Anterior cingulate cortex (tissue), 58 donors: Measurements from ENCODE around the gene G3BP1.
"Not testable (repeated sequence)": the region's sequence is repeated elsewhere in the genome, so short reads cannot be mapped to it uniquely, and the experiment has no call there.

ENCODE experiments used
- DNase-seq, 58 donors: peaks; one replicate each; lab custom pipeline; 2025; lab: John Stamatoyannopoulos, UW

Gene G3BP1

DNA sequence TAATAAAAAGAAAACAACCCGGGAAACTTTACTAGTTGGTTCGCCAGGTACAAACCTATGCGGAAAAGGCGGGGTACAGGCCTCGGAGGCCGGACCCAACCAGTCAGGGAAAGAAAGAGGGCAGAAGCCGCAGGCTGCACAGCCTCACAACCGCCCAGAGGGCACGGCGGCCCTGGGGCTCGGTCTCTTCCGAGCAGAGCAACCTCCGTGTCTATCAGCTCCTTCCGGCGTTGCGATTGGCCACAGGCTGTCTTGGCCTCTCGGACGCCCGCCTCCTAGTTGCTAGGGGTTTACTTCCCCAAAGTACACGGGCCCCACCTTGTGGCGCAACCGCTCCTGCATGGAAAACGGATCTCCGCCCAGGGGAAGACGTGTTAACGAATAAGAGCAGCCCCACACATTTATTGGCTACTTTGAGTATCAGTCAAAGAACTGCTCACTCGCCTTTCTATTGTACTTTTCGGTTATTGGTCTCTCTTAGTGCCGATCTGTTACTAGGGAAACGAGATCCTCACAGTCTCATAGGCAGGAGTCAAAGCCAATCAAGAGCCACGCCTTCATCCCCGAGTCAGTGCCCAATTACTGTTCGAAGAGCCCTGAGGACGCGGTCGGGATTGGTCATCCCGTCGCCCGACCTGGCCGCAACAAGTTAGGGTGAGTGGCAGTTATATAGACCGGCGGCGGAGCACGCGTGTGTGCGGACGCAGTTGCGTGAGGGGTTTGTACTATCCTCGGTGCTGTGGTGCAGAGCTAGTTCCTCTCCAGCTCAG lies at the start of gene G3BP1:
Gene G3BP1 (plus strand): TSS at position 696 of the 770 bp plus-strand sequence. CDS start 14,667 bp downstream, outside the sequence.
- peak; percentile 94 to 100 (median 100) for DNase-seq

DNA sequence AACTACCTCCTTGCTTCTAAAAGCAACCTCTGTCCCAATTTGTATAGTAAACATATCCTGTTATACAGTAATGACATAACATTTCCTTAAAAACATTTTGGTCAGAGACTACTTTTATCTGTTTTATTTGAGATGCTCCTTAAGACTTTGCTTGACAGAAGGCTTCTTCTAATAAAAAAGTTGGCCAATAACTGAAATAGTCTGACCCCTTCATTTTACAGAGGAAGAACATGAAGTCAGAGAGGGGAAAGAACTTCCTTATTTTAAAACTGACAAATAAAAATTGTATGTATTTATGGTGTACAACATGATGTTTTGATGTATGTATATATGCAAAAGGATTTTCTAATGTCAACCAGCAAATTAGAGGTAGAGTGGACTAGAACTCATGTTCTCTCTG lies 49.2 kb upstream of the G3BP1 start:
- no peak for DNase-seq

GRCh38 chr5:151724360-151724759 lies 47.4 kb upstream of the G3BP1 start:
- DNase-seq, result peak in 36 of 58 donors; percentile 6 to 80 (median 38)

- DNase-seq, result not testable (repeated sequence)
Observed at GRCh38 chr5:151729597-151729996, 42.2 kb upstream of the G3BP1 start.

DNA sequence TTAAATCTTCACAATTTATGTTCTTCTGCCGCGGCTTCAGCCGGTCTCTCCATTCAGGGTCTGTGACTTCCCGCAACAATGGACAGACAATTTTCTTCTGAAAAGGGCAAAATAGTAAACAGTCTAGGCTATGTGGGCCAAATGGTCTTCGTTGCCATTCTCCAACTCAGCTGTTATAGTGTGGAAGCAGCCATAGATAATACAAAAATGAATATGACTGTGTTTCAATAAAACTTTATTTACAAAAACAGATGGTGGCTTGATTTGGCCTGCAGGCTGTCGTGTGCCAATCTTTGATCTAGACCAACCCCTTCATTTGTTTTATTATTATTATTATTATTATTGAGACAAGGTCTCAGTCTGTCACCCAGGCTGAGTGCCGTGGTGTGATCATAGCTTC lies 41.4 kb upstream of the G3BP1 start:
- DNase-seq, result no peak

- no peak for DNase-seq
Observed at GRCh38 chr5:151733358-151734063, 38.2 kb upstream of the G3BP1 start.

DNA sequence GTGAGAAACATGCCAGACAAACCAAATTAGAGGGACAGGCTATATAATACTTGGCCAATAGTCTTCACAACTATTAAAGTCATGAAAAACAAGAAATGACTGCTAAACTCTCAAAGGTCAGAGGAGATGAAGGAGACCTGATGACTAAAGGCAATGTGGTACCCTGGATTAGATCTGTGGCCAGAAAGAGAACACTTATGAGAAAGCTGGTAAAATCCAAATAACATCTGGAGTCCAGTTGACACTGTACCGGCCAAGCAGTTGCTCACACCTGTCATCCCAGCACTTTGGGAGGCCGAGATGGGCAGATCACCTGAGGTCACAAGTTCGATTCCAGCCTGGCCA lies 37.7 kb upstream of the G3BP1 start:
- DNase-seq, result no peak

- DNase-seq, result no peak
Observed at GRCh38 chr5:151735646-151736045, 36.1 kb upstream of the G3BP1 start.

- DNase-seq, result no peak
Observed at GRCh38 chr5:151737431-151737830, 34.3 kb upstream of the G3BP1 start.

DNA sequence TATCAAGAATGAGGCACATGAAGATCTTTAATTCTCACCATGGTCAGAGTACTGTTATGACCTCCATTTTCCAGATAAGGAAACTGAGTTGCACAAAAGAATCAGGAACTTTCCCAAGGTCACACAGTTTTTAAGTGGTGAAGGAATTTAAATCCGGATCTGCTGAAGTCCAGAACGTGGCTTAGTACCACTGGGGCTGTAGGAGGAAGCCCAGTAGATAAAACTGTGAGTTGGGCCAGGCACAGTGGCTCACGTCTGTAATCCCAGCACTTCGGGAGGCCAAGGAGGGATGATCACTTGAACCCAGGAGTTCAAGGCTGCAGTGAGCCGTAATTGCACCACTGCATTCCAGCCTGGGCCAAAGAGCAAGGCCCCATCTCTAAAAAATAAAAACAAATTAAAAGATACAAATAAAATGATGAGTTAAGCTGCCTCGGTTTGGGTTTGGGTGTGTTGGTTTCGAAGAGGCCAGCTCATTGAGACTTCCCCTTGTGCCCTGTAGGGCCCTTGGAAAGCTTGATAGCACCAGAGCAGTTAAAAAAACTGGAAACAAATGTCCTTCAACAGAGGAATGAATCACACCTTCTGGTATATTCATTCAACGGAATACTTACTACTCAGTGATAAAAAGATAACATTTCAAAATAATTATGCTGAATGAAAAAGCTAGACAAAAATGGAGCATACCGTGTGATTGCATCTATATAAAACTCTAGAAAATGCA lies 33.5 kb upstream of the G3BP1 start:
- DNase-seq, result no peak

- DNase-seq, result no peak
Observed at GRCh38 chr5:151739395-151739794, 32.4 kb upstream of the G3BP1 start.

DNA sequence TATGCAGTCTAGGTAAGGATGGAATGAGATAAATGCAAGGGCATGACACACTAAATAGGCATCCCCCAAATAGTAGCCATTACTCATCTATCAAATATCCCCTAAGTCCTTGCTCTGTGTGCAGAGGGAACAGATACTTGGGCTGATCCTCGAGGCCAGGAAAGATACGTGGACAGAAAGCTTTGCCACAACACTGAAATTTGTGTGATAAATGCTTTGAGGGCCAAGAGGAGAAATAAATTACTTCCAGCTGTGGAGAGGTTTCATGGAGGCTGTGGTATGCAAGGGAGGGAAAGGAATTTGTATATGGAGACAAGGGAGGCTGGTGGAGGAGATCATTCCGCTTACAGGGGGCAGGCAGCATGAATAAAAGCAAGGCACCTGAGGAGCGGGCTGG lies 31.8 kb upstream of the G3BP1 start:
- DNase-seq, result no peak

DNA sequence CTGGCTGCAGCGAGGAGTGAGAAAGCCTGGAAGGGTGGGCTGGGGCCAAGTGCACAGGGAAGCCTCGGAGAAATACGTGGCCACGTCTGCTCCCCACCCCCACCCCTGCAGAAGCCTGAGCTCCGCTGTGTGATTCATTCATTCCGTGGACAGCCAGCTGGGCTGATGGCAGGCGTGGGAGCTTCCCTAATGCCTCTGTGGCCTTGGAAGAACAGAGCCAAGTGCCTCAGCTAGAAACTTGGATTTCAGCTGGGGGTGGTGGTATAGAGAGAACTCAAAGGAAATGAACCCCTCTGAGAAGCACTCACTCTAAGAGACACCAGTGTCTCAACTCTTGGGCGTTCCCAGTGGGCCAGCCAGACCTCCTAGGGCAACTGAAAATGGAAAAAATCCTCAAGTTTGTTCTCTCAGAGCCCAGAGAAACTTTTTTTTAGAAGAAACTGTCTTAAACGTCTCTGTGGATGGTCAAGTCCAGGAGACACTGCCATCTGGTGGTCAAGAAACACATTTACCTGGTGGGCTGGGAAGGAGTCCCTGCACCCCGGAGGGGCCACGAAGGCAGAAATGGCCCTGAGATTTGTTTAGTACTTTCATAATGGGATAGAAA lies 31.3 kb upstream of the G3BP1 start:
- DNase-seq, result peak in 40 of 58 donors; percentile 3 to 73 (median 27)

- no peak for DNase-seq
Observed at GRCh38 chr5:151740958-151741373, 30.8 kb upstream of the G3BP1 start.

- DNase-seq, result no peak
Observed at GRCh38 chr5:151741678-151742423, 29.9 kb upstream of the G3BP1 start.

DNA sequence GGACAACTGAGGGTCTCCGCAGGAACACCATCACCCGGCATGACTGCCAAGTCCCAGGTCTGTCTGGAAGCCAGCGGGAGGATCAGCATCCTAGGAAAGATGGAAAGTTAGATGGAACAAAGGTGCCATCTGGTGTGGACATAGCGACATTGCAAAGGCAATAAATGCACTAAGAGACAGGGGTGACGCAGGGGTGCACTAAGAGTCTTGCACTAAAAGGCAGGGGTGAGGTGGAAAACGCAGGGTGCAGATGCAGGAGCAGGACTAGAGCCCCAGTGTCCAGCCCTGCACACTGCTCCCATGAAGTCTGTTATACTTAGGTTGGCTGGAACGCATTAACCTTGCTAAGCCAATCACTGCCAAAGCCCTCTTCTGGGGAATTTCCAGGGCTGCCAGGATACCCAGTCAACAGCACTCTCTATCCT lies 28.9 kb upstream of the G3BP1 start:
- DNase-seq, result peak in 44 of 58 donors; percentile 6 to 61 (median 36)

GRCh38 chr5:151743530-151743929 lies 28.2 kb upstream of the G3BP1 start:
- peak in 1 of 58 donors; percentile 28 for DNase-seq

GRCh38 chr5:151745071-151745705 lies 26.6 kb upstream of the G3BP1 start:
- peak in 54 of 58 donors; percentile 10 to 94 (median 68) for DNase-seq

DNA sequence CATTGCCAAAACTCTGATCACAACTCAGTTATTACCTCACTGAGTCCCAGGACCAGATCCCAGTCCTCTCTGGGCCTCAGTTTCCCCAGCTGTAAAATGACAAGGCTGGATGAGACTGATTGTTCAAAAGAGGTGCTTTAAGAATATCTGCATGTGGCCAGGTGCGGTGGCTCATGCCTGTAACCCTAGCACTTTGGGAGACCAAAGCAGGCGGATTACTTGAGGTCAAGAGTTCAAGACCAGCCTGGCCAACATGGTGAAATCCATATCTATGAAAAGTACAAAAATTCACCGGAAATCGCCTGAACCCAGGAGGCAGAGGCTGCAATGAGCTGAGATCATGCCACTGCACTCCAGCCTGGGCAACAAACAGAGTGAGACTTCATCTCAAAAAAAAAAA lies 21.6 kb upstream of the G3BP1 start:
- DNase-seq, result no peak

DNA sequence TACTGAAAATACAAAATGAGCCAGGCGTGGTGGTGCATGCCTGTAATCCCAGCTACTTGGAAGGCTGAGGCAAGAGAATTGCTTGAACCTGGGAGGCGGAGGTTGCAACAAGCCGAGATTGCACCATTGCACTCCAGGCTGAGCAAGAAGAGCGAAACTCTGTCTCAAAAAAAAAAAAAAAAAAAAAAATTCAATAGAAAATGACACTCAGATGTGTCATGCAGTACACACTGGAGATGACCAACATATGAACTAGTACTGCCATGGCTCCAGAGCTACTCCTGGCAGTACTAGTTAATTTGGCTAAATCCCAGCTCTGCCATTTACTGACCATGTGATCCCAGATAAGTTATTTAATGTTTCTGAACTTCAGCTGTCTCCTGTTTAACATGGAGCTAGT lies 20.7 kb upstream of the G3BP1 start:
- DNase-seq, result no peak
